Stomach (tissue), 4 donors: ENCODE data around the gene GJC1.

Experiments
- CTCF ChIP-seq, 7 experiments: fragments of 450-650 bp in 4 of 7; fragments of 200-600 bp in 3 of 7; sonication (generic) in 3 of 7; IDR thresholded peaks; one replicate each; pipeline ENCODE4 v1.5.1; 2016 to 2019; ENCODE audit warnings: antibody characterized with exemption in 7 of 7, control low read depth in 2 of 7, mild to moderate bottlenecking in 1 of 7
- EP300 ChIP-seq: sonication (generic); formaldehyde crosslinking; IDR thresholded peaks from one replicate; pipeline ENCODE4 v1.6.1; 2017; ENCODE audit warnings: antibody characterized with exemption
- POLR2A ChIP-seq, 4 donors: fragments of 450-650 bp; IDR thresholded peaks; one replicate each; pipeline ENCODE4 v1.6.1; 2016; ENCODE audit warnings: antibody characterized with exemption in 4 of 4, control low read depth in 2 of 4, mild to moderate bottlenecking in 1 of 4, moderate library complexity in 1 of 4
- POLR2AphosphoS5 ChIP-seq, 3 donors: sonication (generic); formaldehyde crosslinking; IDR thresholded peaks; one replicate each; pipeline ENCODE4 v1.6.1; 2016; ENCODE audit warnings: antibody characterized with exemption in 3 of 3

- TF ChIP-seq CTCF (IDR thresholded peaks at IDR 0.05), result no peak
- no peak for TF ChIP-seq POLR2AphosphoS5 (IDR thresholded peaks at IDR 0.05)
- no peak for TF ChIP-seq EP300
- TF ChIP-seq POLR2A (IDR thresholded peaks at IDR 0.05), result no peak
Observed at GRCh38 chr17:44796731-44797130, 33.4 kb downstream of the GJC1 start.
